DND-41 (cell line): ENCODE data around the gene TPPP3.
"Not testable (repeated sequence)": the region's sequence is repeated elsewhere in the genome, so short reads cannot be mapped to it uniquely, and the experiment has no call there.

Source experiments
- ATAC-seq: fragments of 200-7000 bp; cut with Tn5 transposase; 3 replicates; pipeline ENCODE4 v1.9.1; 2021; ENCODE audit warnings: low read depth; ENCODE audit not compliant: insufficient read depth
- DNase-seq: peaks from one replicate; pipeline ENCODE4 v3.0.0-alpha.2; 2020
- H2AFZ ChIP-seq: 2 replicates; pipeline ENCODE4 v1.6.0; 2012; ENCODE audit warnings: low read depth, low read length
- H3K27ac ChIP-seq: 2 replicates; pipeline ENCODE4 v1.5.1; 2012; ENCODE audit warnings: low read length, inconsistent platforms
- H3K27me3 ChIP-seq: fragments of 200-600 bp; sonication (generic); 2 replicates; pipeline ENCODE4 v1.6.0; 2012; ENCODE audit warnings: low read length, mild to moderate bottlenecking, inconsistent platforms; ENCODE audit not compliant: insufficient read depth, poor library complexity
- H3K36me3 ChIP-seq: 2 replicates; pipeline ENCODE4 v1.5.1; 2012; ENCODE audit warnings: low read length, inconsistent platforms; ENCODE audit not compliant: insufficient read depth
- H3K4me1 ChIP-seq: 2 replicates; pipeline ENCODE4 v1.5.1; 2012; ENCODE audit warnings: mild to moderate bottlenecking, low read length; ENCODE audit not compliant: insufficient read depth
- H3K4me2 ChIP-seq: 2 replicates; pipeline ENCODE4 v1.6.0; 2012; ENCODE audit warnings: mild to moderate bottlenecking, moderate library complexity, low read length, inconsistent platforms; ENCODE audit not compliant: insufficient read depth
- H3K4me3 ChIP-seq, 2 experiments: fragments of 200-600 bp in 1 of 2; shearing (Covaris generic) in 1 of 2; 2 replicates each; pipeline ENCODE4 v1.5.1; 2012 to 2016; ENCODE audit warnings: inconsistent platforms in 2 of 2, low read length in 2 of 2, mild to moderate bottlenecking in 2 of 2, low read depth in 1 of 2, moderate library complexity in 1 of 2
- H3K79me2 ChIP-seq: 2 replicates; pipeline ENCODE4 v1.6.0; 2012; ENCODE audit warnings: low read length, inconsistent platforms; ENCODE audit not compliant: insufficient read depth
- H3K9ac ChIP-seq: 2 replicates; pipeline ENCODE4 v1.6.0; 2012; ENCODE audit warnings: low read depth, mild to moderate bottlenecking, inconsistent platforms, low read length, moderate library complexity
- H3K9me3 ChIP-seq: 2 replicates; pipeline ENCODE4 v1.5.1; 2012; ENCODE audit warnings: low read length, moderate library complexity, mild to moderate bottlenecking, inconsistent platforms; ENCODE audit not compliant: insufficient read depth, severe bottlenecking
- H4K20me1 ChIP-seq: 2 replicates; pipeline ENCODE4 v1.6.0; 2012; ENCODE audit warnings: low read length; ENCODE audit not compliant: insufficient read depth
- CTCF ChIP-seq: IDR thresholded peaks from 2 replicates; pipeline ENCODE4 v1.5.1; 2012; ENCODE audit warnings: borderline replicate concordance, low read length, moderate library complexity, mild to moderate bottlenecking; ENCODE audit not compliant: poor library complexity, severe bottlenecking; ENCODE audit errors: extremely low read depth
- EZH2 ChIP-seq: IDR thresholded peaks from 3 replicates; pipeline ENCODE4 v1.6.1; 2012; ENCODE audit warnings: borderline replicate concordance, low read depth, mild to moderate bottlenecking, moderate library complexity, low read length, inconsistent platforms; ENCODE audit not compliant: severe bottlenecking

TPPP3 gene

GRCh38 chr16:67357561-67357960 is 35.7 kb downstream of the TPPP3 start:
- H3K9ac ChIP-seq, result no peak overlapping the region
- no peak for ATAC-seq
- no peak for DNase-seq
- H3K27me3 ChIP-seq, result no peaks in the 10 kb centered on the region
- no peak overlapping the region for H3K4me3 ChIP-seq
- H3K27ac ChIP-seq, result no peak overlapping the region
- H3K4me2 ChIP-seq, result no peak overlapping the region
- H2AFZ ChIP-seq, result no peak overlapping the region
- no peaks in the 10 kb centered on the region for H4K20me1 ChIP-seq
- TF ChIP-seq CTCF (no peak), EZH2 (no peak)
- no peaks in the 10 kb centered on the region for H3K79me2 ChIP-seq
- no peaks in the 10 kb centered on the region for H3K36me3 ChIP-seq
- H3K9me3 ChIP-seq, result no peaks in the 10 kb centered on the region
- no peaks in the 10 kb centered on the region for H3K4me1 ChIP-seq

- H3K4me1 ChIP-seq, result no peaks in the 10 kb centered on the region
- H3K4me3 ChIP-seq, result no peak overlapping the region
- no peaks in the 10 kb centered on the region for H3K79me2 ChIP-seq
- DNase-seq (no peak), ATAC-seq (no peak)
- no peaks in the 10 kb centered on the region for H3K27me3 ChIP-seq
- no peak overlapping the region for H3K27ac ChIP-seq
- no peaks in the 10 kb centered on the region for H3K36me3 ChIP-seq
- TF ChIP-seq EZH2, result no peak
- no peak for TF ChIP-seq CTCF
- H2AFZ ChIP-seq, result no peak overlapping the region
- no peak overlapping the region for H3K9ac ChIP-seq
- no peak overlapping the region for H3K4me2 ChIP-seq
- H4K20me1 ChIP-seq, result no peaks in the 10 kb centered on the region
- H3K9me3 ChIP-seq, result no peaks in the 10 kb centered on the region
Measured at GRCh38 chr16:67356396-67356795, 36.9 kb downstream of the TPPP3 start.

GRCh38 chr16:67352463-67352862 is 40.8 kb downstream of the TPPP3 start:
- not testable (repeated sequence) for H3K9me3 ChIP-seq, H3K36me3 ChIP-seq, ATAC-seq, H2AFZ ChIP-seq, H3K27me3 ChIP-seq, DNase-seq, H3K27ac ChIP-seq, H3K79me2 ChIP-seq, H3K9ac ChIP-seq, H4K20me1 ChIP-seq, H3K4me1 ChIP-seq, H3K4me3 ChIP-seq, H3K4me2 ChIP-seq

- H2AFZ ChIP-seq, result no peak overlapping the region
- no peaks in the 10 kb centered on the region for H3K79me2 ChIP-seq
- H3K4me3 ChIP-seq, result no peak overlapping the region
- no peaks in the 10 kb centered on the region for H3K4me1 ChIP-seq
- no peaks in the 10 kb centered on the region for H3K36me3 ChIP-seq
- TF ChIP-seq EZH2 (no peak), CTCF (no peak)
- DNase-seq, result no peak
- no peak overlapping the region for H3K27ac ChIP-seq
- no peak for ATAC-seq
- no peak overlapping the region for H3K4me2 ChIP-seq
- H4K20me1 ChIP-seq, result no peaks in the 10 kb centered on the region
- no peaks in the 10 kb centered on the region for H3K27me3 ChIP-seq
- H3K9ac ChIP-seq, result no peak overlapping the region
- no peaks in the 10 kb centered on the region for H3K9me3 ChIP-seq
Measured at GRCh38 chr16:67350324-67350723, 43.0 kb downstream of the TPPP3 start.
